UCSD-AML1 (cell line): Measurements from ENCODE around the gene DGAT2.
"Not testable (repeated sequence)": the region's sequence is repeated elsewhere in the genome, so short reads cannot be mapped to it uniquely, and the experiment has no call there.

ENCODE experiments used
- DNase-seq: peaks from one replicate; lab custom pipeline; 2025; ENCODE audit not compliant: unreplicated experiment; lab: John Stamatoyannopoulos, UW

Gene DGAT2, protein sequence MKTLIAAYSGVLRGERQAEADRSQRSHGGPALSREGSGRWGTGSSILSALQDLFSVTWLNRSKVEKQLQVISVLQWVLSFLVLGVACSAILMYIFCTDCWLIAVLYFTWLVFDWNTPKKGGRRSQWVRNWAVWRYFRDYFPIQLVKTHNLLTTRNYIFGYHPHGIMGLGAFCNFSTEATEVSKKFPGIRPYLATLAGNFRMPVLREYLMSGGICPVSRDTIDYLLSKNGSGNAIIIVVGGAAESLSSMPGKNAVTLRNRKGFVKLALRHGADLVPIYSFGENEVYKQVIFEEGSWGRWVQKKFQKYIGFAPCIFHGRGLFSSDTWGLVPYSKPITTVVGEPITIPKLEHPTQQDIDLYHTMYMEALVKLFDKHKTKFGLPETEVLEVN

DNA sequence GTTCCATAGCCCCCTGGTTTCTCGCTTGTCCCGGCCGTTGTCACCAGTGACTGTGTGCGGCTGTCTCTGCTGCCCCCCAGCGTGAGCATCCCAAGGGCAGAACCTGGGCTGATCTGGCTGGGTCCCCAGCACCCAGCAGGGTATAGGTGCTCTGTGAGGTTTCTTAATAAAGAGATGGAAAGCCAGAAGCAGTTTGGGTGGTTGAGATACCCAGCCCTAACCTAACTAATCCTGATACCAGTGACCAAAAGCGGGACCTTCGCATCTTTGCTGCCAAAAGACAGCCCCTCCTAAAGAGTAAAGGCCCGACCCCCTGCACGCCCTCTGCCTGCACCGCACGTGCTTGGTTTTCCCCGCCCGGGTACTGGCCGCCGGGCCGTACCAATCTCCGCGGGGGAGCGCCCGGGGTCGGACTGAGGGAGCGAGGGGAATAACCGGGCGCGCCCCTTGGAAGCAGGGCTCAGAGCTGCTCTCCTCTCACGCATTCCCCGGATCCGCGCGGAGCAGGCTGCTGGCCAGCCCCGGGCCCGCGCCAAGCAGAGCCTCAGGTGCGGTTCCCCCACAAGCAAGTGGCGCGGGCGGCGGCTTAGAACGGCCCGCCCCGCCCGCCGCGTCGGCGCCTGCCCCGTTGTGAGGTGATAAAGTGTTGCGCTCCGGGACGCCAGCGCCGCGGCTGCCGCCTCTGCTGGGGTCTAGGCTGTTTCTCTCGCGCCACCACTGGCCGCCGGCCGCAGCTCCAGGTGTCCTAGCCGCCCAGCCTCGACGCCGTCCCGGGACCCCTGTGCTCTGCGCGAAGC, at the start of gene DGAT2:
Gene DGAT2, plus strand, starts transcription at position 667 of the 797 bp plus-strand sequence. CDS start 214 bp downstream, outside the sequence.
- peak; percentile 62 for DNase-seq

DNA sequence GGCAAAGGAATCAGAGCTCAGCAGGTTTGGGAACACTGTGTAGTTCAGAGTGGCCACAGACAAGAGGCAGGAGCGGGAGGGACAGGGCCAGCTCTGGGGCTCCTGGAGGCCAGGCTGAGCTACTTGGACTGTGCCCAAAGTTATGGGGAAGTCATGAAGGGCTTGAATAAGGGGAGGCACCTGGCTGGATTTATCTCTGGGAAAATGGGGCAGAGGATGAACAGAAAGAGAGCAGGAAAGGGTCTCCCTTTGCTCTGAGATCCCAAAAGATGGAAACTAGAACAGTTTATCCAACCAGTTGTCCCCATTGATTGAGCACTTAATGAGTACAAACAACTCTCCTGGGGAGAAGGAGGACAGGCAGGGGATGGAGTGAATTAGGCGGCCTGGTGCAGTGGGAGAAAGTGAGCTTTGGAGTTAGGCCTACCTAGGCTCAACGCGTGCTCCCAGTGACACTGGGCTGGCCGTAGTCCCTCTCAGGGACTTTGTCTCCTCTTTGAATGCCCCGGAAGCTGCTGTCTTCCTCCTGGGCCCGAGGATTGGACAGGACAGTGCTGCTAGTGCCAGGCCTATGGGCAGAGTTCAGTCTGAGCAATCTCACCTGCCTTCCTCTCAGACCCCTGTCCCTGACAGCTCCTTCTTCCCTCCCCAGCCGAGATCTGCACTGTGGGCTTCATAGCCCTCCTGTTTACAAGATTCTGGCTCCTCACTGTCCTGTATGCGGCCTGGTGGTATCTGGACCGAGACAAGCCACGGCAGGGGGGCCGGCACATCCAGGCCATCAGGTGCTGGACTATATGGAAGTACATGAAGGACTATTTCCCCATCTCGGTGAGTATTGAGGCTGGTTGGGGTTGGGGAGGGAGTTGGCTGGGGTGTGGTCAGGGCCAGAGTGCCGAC, 49.0 kb upstream of the DGAT2 start:
- no peak for DNase-seq

- no peak for DNase-seq
Observed at GRCh38 chr11:75720639-75721038, 47.9 kb upstream of the DGAT2 start.

DNA sequence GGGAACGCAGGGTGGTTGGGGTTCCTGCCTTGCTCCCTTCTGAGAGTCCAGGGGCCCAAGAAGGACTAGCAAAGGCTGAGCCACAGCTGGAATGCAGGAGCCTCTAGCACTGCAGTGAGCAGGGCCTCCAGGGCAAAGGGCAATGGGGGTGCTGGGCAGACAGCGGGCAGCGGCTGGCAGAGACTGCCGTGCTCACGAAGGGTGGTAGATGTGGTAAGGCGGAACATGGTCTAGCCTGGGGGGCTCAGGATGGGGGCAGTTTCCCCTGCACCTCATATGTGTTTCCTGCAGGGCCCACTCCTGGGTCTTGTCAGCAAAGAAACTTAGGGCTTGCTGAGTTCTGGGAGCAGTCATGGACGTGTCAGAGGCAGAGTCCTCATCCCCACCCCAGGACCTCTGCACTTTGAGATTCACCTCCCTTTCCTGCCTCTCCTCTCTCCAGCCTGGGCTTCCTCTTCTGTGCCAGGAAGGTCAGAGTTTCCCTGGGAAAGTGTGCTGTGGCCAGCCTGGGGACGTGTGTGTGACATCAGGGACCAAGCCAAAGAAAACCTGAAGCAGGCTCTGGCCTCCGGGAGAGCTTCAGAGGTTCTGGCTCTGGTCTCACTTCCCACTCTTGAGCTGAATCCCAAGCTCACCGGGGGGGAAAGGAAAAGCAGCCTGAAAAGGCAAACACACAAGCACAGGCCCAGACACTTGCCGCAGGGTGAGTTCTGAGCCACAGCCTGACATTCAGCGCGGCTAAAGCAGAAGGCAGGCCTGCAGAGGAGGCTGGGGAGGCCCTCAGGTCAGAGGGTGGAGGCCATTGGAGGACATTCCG, 46.5 kb upstream of the DGAT2 start:
- no peak for DNase-seq

DNA sequence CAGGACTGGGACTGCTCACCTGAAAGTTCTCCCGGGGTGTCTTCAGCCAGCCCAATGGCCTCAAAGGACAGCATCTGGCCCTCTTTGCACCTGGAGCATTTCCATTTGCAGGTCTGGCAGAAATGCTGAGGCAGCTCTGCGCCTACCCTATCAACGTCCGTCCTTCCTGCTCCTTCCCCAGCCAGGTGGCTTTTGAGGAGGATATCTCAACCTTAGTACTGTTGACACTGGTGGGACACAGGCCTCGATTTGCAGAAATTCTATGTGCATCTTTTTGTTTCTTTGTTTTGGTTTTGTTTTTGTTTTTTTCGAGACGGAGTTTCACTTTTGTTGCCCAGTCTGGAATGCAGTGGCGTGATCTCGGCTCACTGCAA, 45.9 kb upstream of the DGAT2 start:
- DNase-seq, result no peak

- DNase-seq, result no peak
Observed at GRCh38 chr11:75725547-75726320, 42.8 kb upstream of the DGAT2 start.

GRCh38 chr11:75728992-75729391, 39.6 kb upstream of the DGAT2 start:
- no peak for DNase-seq

DNA sequence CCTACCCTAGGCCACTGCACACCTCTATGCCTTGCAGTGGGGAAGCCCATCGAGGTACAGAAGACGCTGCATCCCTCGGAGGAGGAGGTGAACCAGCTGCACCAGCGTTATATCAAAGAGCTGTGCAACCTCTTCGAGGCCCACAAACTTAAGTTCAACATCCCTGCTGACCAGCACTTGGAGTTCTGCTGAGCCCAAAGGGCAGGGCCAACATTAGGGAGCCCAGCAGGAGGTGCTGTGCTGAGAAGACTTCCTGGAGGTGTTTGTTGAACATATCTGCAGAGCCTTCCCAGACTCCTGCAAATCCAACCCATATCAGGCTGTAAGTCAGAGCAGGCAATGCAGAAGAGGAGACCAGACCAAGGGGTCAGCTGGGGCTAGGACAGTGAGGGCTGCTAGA, 37.5 kb upstream of the DGAT2 start:
- DNase-seq, result no peak

DNA sequence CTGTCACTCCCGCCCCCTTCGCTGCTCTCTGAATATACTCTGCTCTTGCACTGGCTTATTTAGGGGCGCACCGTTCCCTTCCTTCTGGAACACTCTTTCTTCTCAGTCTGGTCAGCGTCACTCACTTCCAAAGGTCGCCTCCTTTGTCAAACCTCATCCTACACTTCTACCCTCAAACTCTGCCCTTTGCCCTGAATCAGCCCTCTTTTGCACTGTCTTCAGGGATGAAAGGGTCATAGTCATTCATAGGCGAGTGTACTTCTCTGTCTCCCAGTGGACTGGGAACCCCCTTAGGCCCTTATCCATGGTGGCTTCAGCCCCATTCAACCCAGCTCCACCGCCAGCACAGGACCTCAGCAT, 35.5 kb upstream of the DGAT2 start:
- DNase-seq, result no peak

GRCh38 chr11:75733431-75734107, 35.0 kb upstream of the DGAT2 start:
- DNase-seq, result no peak

DNA sequence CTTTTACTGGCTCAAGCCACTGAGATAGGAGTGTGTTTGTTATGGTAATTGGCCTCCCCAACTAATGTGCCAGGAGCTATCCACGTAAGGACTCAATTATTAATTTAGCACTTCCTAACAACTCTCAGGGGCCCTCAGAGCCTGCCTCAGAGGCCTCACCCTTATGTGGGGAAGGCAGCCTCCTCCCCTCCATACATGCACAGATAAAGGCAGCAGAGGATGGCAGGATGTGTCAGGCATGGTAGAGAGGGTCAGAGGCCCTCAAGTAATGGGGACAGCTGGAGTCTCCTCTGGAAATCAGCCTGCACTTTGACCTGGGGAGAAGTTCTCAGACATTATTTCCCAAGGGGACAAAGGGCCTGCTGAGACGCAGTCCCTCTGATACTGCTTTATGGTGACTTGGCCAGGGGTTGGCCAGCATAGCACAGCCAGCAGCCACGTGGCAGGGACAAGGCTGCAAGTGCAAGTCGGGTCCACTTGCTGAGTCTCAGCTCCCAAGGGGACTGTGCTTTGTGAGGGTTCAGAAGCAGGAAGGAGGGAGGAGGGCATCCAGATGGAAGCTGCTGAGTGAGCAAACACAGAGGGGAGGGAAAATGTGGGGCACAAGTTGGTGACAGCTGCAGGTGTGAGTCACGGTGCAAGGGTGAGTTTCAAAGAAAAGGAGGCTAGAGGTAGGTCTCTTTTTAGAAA, 33.9 kb upstream of the DGAT2 start:
- no peak for DNase-seq

DNA sequence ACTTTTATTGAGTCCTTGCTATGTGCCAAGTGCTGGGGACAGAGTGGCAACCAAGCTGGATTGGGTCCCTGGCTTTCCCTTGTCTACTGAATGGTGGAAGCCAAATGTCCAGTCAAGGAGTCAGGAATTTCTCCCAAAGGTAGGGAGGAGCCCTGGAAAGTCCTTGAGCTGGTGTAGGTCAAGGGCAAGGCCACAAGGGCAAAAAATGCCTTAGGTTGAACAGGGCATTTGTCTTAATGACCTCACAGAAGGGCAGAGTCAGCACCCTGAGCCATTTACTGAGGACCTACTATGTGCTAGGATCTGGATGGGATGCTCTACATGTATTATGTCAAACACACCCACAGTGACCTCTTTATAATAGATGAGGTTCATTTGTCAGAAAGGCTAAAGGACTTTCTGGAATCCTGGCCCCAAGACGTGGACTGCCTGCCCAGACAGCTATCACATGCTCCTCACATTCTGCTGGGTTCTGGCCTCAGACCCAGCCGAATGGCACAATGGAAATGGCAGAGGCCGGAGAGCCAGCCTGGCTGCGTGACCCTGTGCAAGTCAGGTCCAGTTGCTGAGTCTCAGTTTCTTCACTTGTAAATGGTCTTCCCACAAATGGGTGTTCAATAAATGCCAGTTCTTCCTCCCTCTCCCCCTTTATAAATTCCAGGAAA, 33.3 kb upstream of the DGAT2 start:
- DNase-seq, result no peak

GRCh38 chr11:75737314-75737713, 31.3 kb upstream of the DGAT2 start:
- no peak for DNase-seq

DNA sequence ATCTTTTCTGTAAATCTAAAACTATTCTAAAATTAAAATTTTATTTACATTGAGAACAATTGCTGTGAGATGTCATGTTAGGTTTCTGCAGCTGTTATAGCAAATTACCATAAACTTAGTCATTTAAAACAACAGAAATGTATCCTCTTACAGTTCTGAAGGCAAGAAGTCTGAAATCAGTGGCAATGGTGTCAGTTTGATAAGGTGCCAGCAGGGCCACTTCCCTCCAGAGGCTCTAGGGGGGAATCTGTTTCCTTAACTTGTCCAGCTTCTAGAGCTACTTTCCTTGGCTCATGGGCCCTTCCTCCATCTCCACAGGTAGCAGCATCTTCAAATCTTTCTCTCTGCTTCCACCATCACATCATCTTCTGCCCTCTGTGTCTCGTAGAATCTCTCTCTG, 27.9 kb upstream of the DGAT2 start:
- DNase-seq, result no peak

- DNase-seq, result not testable (repeated sequence)
Observed at GRCh38 chr11:75743159-75743558, 25.4 kb upstream of the DGAT2 start.

DNA sequence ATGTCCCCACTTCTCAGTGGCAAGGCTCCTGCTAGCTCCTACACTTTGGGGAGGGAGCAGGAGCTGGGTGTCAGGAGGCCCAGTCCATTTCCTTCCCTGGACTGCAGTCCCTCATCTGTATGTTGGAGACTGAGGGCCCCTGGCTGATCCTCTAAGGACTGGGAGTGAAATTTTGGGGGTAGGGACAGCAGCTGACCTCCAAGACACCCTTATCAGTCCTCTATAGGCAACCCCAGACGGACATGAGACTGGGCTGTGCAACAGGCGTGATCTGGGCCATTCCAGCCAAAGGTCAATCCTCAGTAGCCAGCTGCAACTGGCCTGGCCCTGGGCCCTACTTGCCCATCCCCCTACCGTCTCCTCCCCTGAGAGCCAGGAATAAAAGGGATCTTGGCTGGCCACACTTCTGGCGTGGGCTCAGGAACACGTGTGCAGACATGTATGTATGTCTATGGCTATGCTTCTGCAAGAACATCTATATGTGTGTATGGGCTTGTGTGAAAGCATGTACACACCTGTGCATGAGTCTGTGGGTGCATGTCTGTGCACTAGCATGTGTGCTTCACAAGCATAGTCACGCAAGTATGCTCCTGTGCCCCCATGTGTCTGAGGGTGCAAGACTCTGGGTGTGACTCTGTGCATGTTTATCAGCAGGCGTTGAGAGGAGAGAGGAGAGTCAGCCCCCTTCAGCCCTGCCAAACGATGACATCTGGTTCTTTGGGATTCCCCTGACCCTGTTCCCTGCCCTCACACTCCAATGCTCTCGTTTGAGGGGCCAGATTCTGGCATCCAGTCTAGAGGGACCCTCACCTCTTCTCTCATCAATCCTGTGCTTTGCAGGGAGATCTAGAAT, 24.6 kb upstream of the DGAT2 start:
- DNase-seq, result no peak

- DNase-seq, result no peak
Observed at GRCh38 chr11:75745807-75746206, 22.8 kb upstream of the DGAT2 start.
